Femur (tissue), 1 donor: ENCODE data around the gene TPT1.

Experiments
- DNase-seq: peaks from one replicate; pipeline ENCODE4 v3.0.0-alpha.2; 2017

Gene TPT1

GRCh38 chr13:45333251-45333976, 7.6 kb downstream of the TPT1 start:
- no peak for DNase-seq

GRCh38 chr13:45332831-45333219, 8.2 kb downstream of the TPT1 start:
- DNase-seq: no peak

GRCh38 chr13:45332036-45332830, 8.8 kb downstream of the TPT1 start:
- no peak for DNase-seq

GRCh38 chr13:45331692-45332035, 9.3 kb downstream of the TPT1 start:
- DNase-seq: no peak

GRCh38 chr13:45331123-45331619, 9.8 kb downstream of the TPT1 start:
- DNase-seq: no peak

GRCh38 chr13:45328661-45329111, 12.3 kb downstream of the TPT1 start:
- DNase-seq: no peak

GRCh38 chr13:45327253-45327955, 13.6 kb downstream of the TPT1 start:
- DNase-seq: no peak

- peak; percentile 67 for DNase-seq
Measured at GRCh38 chr13:45325806-45326205, 15.2 kb downstream of the TPT1 start.

- no peak for DNase-seq
Measured at GRCh38 chr13:45320876-45321629, 19.9 kb downstream of the TPT1 start.

- DNase-seq: no peak
Measured at GRCh38 chr13:45316996-45317395, 24.0 kb downstream of the TPT1 start.

- DNase-seq: no peak
Measured at GRCh38 chr13:45316338-45316737, 24.6 kb downstream of the TPT1 start.

GRCh38 chr13:45315520-45316167, 25.3 kb downstream of the TPT1 start:
- DNase-seq: no peak

GRCh38 chr13:45314822-45315221, 26.2 kb downstream of the TPT1 start:
- no peak for DNase-seq

- DNase-seq: no peak
Measured at GRCh38 chr13:45310341-45311131, 30.4 kb downstream of the TPT1 start.

- no peak for DNase-seq
Measured at GRCh38 chr13:45306966-45307365, 34.0 kb downstream of the TPT1 start.

GRCh38 chr13:45305079-45305478, 35.9 kb downstream of the TPT1 start:
- no peak for DNase-seq

GRCh38 chr13:45303866-45304265, 37.1 kb downstream of the TPT1 start:
- DNase-seq: no peak

- DNase-seq: no peak
Measured at GRCh38 chr13:45303026-45303425, 38.0 kb downstream of the TPT1 start.

GRCh38 chr13:45302507-45302906, 38.5 kb downstream of the TPT1 start:
- DNase-seq: no peak

GRCh38 chr13:45301263-45301662, 39.7 kb downstream of the TPT1 start:
- no peak for DNase-seq
